Activated CD4-positive, CD25-positive, alpha-beta regulatory T cell treated with anti-CD3 and anti-CD28 coated beads, Interleukin-2, amount 50 U/mL, for 16 hours (primary cell): ENCODE measurements around the gene BPHL.
"Not testable (repeated sequence)": the region's sequence is repeated elsewhere in the genome, so short reads cannot be mapped to it uniquely, and the experiment has no call there.

Experiments used
- DNase-seq: peaks from one replicate; pipeline ENCODE4 v3.0.0-alpha.2; 2020; ENCODE audit warnings: low read depth, low spot score

BPHL gene

DNA sequence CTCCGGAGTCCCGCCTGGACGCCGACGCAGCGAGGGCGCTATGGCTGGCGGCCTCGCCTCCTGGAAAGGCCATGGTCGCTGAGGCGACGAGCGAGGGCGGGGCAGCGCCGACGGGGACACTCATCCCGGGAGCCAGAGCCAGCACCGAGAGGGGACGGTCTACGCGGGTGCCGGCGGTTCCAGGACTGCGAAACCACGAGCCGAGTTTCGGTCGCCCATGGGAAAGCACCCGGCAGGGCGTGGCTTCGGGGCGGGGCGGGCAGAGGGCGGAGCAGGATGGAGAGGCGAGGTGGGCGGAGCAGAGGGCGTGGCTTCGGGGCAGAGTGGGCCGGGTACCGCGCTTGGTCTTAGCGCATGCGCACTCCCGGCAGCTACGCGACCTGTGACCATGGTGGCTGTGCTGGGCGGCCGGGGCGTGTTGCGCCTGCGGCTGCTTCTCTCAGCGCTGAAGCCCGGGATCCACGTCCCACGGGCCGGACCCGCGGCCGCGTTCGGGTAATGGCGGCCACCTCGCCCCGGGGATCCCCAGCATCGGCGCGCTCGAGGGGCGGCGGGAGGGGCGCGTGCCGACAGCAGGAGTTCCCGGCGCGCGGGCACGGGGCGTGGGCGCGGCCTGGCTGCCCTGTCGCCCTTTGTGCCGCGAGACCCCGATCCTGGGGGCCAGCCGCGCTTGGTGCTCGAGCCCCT is at the start of gene BPHL:
TSS of gene BPHL (plus strand) at position 359 of the 687 bp plus-strand sequence. CDS start at position 389, 30 bp downstream.
- DNase-seq = peak; percentile 98

DNA sequence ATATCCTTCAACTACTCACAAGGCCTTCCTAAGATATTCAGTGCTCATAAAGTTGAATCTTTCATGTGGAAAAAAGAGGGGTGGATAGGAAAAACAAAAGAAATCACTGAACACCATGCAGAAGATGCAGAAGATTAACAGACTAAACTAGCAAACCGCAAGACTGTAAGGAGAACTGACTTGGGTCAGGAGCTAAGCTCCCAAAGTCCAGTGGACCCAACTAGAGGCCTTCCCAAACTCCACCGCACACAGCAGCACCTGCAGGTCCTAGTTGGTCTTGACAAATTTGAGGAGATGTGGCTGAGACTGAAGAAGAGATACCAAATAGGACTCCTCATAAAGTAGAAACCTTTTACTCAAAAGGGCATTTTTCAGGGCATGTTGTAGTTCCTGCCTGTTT is 46.9 kb upstream of the BPHL start:
- no peak for DNase-seq

DNA sequence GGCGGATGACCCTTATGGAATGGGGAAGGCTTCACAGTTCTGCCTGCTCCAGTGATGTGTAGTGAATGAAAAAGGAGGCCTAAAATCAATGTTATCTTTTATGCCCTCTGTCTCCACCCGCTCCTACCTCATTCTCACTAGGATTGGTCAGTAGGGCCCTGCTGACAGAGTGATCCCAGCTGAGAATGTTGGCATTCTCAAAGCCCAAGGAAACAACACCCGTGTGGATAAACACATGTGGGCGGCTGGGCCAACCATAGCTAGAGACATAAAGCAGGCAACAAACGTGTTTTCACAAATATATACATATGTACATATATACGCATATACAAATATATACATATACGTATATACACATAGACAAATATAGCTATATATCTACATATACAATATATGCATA is 45.7 kb upstream of the BPHL start:
- DNase-seq = no peak

DNA sequence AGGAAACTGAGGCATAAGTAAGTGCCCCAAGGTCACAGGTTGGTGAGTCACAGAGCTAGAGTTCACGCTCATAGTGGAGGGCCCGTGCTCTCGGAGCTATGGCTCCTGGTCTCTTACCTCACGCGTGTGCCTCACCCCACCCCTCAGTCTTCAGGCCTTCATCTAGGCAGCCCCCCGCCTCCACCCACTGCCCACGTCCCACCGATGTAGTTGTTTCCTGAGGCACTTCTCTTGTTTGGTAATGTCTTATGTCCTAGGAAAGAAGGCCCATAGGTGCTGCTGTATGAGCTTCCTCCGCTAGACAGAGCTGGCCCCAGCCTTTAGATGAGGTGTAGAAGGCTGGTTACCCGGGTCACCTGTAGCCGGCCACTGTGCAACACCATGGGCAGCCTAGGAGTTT is 45.1 kb upstream of the BPHL start:
- DNase-seq = no peak

DNA sequence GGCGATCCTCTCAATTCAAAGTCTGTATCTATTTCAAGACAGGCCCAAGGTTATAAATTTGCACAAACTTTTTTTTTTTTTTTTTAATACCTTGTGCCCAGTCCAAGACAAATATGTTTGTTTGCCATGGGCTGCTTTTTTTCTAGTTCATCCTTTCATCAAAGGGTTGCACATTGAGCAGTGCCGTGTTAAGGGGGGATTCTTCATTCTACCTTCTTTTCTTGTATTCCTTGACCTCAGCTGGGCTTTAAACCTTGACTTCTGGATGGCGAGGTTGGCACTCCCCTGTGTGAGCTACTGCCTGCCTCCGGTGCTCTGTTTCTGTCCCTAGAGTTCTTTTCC is 42.8 kb upstream of the BPHL start:
- DNase-seq = no peak

DNA sequence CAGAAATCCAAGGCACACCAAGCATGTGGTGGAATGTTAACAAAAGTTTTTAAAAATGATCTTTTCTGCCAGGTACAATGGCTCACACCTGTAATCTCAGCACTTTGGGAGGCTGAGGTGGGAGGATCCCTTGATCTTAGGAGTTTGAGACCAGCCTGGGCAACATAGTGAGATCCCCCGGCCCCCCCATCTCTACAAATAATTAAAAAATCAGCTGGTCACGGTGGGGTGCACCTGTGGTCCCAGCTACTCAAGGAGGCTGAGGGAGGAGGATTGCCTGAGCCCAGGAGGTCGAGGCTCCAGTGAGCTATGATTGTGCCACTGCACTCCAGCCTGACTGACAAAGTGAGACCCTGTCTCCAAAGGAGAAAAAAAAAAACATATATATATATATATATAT is 42.2 kb upstream of the BPHL start:
- DNase-seq = no peak

DNA sequence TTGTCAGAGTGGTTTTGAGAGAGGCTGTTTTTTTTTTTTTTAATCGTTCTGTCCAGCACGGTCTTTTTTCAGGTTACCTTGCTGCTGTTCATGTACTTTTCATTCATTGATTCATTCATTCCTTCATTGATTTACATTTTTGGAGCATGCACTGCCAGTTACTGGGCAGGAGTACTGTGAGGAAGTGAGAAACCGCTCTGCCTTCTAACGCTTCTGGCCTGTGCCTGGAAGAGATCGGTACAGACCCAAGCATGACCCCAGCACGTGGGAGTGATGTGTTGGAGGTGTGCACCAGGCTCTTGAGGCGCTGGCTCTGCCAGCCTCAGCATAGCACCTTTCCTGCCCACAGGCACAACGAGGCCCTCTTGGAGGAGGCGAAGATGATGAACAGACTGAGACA is 41.1 kb upstream of the BPHL start:
- DNase-seq = no peak

DNA sequence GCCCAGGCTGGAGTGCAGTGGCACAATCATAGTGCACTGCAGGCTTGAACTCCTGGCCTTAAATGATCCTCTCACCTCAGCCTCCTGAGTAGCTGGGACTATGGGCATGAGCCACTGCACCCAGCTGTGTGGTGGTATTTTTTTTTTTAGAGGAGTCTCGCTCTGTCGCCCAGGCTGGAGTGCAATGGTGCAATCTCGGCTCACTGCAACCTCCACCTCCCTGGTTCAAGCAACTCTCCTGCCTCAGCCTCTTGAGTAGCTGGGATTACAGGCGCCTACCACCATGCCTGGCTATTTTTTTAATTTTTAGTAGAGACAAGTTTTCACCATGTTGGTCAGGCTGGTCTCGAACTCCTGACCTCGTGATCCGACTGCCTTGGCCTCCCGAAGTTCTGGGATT is 39.6 kb upstream of the BPHL start:
- DNase-seq = not testable (repeated sequence)

DNA sequence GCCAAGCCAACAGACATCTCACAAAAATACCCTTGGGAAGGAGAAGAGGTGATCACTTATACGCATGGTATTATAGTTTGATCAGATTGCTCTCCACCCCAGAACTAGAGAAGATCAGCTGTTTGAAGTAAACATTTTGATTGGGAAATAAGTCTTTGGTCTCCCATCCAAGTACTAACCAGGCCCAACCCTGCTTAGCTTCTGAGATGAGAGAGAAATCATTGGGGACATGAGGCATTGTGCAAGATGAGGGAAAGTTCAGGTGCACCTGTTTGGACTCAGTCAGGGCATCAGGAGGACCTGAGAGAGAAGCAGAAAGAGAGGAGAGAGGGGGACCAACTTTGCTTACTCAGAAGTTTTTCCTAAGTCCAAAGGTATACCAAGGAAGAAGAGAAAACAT is 38.8 kb upstream of the BPHL start:
- no peak for DNase-seq

DNA sequence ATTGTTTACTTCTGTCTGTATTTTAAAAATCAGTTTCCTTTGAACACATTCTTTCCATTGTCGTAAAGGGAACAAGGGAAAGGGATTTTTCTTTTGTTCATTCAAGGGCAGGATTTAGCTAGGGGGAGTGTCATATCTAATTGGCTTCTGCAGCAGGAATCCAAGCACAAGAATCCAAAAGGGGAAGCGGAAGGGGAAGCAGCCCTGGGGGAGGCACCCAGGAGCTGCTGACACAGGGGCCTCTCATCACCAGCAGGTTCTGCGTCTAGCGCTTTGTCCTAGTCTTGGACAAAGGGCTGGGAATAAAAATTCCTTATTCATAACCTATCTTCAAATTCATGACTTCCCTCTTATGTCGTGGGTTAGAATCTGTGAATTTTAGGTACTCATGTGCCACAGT is 36.6 kb upstream of the BPHL start:
- DNase-seq = no peak

DNA sequence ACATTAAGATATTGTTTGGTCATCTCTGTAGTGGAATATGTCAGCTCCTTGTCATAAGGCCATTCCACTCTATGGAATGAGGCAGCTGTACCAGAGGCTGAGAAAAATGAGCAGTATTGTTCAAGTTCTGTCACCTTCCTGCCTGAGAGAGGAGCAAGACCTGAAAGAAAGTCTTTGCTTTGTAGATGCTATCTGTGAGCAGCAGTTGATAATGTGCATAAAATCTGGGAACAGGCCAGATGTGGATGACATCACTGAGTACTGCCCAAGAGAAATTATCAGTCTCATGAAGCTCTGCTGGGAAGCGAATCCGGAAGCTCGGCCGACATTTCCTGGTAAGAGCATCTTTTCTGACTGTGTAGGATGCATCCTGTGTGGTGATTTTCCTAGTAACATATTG is 33.4 kb upstream of the BPHL start:
- DNase-seq = no peak

DNA sequence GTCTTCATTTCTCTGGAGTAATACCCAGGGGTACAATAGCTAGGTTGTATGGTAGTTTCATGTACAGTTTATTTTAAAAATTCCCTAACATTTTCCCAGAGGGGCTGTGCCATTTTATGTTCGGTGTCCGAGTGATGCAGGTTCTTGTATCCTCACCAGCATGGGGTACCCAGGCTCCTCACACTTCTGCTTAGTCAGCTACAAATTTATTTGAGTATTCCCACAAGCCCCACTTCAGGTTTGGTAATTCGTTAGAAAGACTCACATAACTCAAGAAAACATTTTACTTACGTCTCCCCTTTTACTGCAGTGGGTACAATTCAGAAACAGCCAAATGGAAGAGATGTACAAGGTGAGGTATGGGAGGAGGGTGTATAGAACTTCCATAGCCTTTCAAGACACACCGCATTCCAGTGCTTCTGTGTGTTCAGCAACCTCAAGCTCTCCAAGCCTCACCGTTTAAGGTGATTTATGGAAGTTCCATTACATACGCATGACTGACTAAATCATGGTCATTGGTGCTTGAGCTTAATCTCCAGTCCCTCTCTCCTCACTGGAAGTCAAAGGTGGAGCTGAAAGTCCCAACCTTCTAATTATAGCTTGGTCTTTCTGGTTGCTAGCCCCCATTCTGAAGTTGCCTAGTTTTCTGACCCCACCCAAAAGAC is 32.1 kb upstream of the BPHL start:
- no peak for DNase-seq

DNA sequence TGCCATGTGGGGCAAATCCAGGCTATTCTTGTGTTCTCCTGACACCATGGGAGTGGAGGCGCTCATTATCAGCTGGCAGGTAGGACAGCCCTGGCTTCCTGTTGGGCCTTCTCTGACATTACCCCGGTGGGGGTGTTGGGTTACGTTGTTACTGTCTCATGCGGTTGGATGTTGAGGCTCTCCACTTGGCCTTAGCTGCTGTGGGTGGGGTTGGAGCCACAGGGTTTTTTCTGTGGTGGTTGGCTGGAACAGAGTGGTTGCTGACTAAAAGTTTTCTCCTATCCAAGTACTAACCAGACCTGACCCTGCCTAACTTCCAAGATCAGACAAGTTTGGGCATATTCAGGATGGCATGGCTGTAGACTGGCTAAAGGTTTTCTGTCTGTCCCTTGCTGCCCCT is 30.1 kb upstream of the BPHL start:
- DNase-seq = no peak

DNA sequence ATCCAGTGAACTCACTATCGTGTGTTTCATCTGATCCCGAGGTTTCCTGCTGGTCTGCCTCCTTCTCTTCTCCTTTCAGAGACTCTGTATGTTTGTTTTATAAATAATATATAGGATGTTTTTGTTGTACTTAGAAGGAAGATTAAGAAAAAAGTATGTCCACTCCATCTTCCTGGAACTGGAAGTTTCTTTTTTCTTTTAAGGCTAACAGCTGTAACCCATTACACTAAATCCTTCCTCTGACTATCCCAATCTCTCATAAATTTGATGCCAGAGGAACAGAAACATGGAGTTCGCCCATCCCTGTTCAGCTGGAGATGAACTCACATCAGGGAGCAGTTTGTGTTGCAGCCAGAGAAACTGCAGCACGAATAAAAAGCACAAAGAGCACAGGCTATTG is 29.5 kb upstream of the BPHL start:
- no peak for DNase-seq

DNA sequence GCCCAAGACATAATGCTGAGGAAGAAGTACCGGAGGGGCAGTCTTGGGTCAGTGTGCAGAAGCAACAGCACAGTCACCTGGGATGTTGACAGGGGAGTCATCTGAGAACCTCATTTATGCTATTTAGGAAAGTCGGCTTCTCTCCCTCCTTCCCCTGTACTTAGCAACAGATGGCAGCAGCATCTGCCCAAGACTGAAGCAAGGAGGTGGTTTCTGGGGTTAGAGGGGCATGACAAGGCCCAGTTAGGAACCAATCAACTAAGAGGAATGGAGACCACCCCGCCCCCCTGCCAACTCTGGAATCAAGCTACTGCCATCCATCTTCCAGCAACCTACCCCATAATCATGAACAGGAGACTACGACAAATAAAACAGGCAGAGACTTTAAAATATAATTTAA is 28.5 kb upstream of the BPHL start:
- no peak for DNase-seq

DNA sequence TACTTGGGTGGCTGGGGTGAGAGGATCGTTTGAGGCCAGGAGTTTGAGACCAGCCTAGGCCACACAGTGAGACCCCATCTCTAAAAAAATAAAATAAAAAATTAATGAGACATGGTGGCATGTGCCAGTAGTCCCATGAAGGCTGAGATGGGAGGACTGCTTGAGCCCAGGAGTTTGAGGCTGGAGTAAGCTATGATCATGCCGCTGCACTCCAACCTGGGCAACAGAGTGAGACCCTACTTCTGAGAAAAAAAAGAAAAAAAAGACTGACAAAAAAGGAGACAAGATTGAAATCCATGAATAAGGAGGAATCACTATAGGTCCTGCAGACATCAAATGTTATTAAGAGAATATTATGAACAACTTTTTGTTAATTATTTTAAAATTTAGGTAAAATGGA is 23.7 kb upstream of the BPHL start:
- DNase-seq = no peak

DNA sequence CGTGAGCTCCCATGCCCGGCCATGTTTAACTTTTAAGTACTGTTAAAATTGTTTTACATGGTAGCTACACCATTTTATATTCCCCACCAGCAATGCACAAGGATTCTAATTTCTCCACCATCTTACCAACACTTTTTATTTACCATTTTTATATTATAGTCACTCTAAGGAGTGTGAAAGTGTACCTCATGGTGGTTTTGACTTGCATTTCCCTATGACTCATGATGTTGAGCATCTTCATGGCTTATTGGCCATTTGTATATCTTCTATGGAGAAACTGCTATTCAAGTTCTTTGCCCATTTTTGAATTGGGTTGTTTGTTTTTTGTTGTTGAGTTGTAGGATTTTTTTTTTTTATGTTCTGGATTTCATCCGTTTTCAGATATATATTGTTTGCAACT is 15.6 kb upstream of the BPHL start:
- no peak for DNase-seq

DNA sequence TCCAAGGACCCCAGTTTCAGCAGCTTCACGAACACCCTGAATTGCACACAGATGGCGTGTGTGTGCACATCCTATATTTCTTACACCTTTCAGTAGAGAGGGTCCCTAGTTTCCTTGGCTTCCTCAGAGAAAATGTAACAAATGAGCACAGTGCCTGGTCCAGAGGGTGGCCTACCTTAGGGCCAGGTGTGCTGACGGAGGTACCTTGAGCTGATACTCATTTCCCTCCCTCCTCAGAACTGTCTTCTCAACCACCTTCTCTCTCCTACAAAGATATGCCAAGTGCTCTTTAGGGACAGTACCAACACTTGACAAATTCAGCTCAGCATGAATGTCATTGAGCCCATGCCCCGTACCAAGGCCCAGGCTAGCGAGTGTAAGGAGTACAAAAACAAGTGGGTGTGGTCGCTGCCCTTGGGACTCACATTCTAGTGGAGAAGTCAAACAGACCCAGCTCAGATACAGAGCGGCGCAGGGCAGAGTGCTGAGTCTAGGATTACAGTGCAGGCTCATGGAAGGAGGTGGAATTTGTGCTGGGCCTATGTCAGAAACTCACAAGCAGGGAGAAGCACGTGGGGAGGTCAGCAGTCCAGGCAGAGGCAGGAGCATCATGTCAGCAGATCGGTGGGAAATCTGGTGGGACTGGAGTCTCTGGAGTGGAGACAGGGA is 9.6 kb upstream of the BPHL start:
- DNase-seq = no peak

DNA sequence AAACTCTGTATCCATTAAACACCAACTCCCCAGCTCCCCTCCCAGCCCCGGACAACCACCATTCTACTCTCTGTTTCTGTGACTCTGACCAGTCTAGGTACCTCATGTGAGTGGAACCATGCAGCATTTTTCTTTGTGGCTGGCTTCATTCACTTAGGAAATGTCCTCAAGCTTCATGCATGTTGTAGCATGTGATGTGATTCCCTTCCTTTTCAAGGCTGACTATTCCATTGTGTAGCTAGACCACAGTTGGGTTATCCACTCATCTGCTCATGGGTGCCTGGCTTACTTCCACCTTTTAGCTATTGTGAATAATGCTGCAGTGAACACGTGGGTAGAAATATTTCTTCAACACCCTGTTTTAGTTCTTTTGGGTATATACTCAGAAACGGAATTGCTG is 8.8 kb upstream of the BPHL start:
- no peak for DNase-seq

DNA sequence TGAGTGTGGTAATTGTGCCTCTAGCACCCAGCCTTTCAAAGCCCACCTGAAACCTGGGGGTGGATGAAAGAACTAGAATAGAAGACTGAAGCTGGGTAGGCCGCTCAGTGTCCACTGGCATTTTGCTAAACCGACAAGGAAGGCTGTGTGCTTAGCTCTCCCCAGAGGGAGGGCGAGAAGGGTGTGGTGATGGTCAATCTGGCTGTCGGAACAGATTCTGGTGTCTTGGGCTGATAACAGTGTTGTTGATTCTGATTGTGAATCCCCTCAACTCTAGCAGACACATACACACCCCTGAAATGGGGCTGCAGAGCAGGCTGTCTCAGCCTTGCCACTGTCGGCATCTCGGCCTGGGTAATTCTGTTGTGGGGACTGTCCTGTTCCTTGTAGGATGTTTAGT is 4.1 kb upstream of the BPHL start:
- DNase-seq = no peak

DNA sequence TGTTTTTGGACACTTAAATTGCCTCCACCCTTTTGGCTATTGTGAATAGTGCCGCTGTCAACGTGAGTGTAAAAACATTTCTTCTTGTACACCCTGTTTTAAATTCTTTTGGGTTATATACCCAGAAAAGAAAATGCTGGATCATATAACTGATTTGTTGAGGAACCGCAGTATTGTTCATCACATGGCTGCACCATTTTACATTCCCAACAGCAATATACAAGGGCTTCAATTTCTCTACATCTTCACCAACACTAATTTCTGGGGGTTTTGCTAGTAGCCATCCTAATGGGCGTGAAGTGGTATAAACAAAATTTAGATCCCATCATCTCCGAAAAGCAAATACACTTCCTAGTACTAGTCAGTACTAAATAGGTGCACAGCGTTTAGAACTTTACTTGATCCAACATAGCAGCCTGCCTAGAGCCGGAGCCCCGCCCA is 579 bp upstream of the BPHL start:
- no peak for DNase-seq

DNA sequence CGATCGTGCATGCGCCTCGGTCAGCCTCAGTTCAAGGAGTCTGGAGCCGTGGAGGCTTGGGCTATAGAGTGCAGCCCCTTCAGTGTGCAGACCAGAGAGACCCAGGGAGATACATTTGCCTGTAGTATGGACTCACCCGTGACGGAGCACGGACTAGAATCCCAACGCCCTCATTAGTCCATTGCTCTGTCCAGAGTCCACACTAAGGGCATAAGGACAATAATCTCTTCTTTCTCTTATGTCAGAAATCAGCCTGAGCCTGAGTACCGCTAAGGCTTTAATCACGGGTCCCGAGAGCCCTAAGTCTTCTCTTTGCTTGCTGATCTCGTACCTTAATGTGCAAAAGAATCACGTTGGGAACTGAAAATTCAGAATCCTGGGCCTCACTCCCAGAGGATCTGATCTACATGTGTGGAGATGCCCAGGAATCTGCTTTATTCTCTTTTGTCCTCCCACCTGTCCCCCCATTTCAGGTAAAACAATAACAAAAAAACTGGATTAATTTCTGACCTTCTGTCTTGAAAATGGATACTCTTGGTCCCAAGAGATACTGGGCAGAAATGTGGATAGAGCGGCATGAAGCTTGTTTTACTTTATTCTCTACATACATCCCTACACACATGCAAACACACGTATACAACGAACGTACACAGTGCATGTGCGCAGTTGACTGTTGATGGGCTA is 671 bp downstream of the BPHL start:
- no peak for DNase-seq

DNA sequence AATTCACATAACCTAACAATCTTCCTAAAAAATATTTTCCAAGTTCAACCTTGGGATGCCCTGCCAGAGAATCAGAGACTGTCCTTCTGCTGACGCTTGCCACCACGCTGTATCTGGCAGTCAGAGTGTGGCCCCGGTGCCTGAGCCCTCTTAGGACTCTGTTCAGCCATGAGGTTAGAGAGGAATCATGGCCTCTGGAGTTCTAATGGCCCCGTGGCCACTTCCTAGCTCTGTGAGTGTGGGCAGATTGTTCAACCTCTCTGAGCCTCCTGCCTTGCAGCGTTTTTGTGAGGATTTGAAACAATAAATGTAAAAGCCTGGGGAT is 2.2 kb downstream of the BPHL start:
- DNase-seq = no peak
